T-helper 1 cell (primary cell): ENCODE data around the gene ZBTB14.

Experiments
- DNase-seq, 5 donors: peaks; one replicate each; pipeline ENCODE4 v3.0.0-alpha.2; 2012 to 2020
- total RNA-seq, 4 donors: gene quantifications; one replicate each; lab custom pipeline; 2026; lab: John Stamatoyannopoulos, UW

ZBTB14 gene
- total RNA-seq = 33.3 to 44.0 (median 38.6) reads per million in 4 donors

- DNase-seq = peak; percentile 50 to 75 (median 56)
Observed at GRCh38 chr18:5295231-5295920, at the start of gene ZBTB14. ZBTB14 (minus strand) TSS chr18:5295726; CDS start chr18:5293246, 2,480 bp downstream.

GRCh38 chr18:5339202-5339834 lies 43.8 kb upstream of the ZBTB14 start:
- DNase-seq = no peak

- no peak for DNase-seq
Observed at GRCh38 chr18:5334456-5335075, 39.0 kb upstream of the ZBTB14 start.

- DNase-seq = no peak
Observed at GRCh38 chr18:5318061-5318700, 22.7 kb upstream of the ZBTB14 start.

- DNase-seq = no peak
Observed at GRCh38 chr18:5317186-5317585, 21.7 kb upstream of the ZBTB14 start.

- no peak for DNase-seq
Observed at GRCh38 chr18:5315838-5316237, 20.3 kb upstream of the ZBTB14 start.

- DNase-seq = no peak
Observed at GRCh38 chr18:5311301-5311989, 15.9 kb upstream of the ZBTB14 start.

GRCh38 chr18:5309888-5310470 lies 14.5 kb upstream of the ZBTB14 start:
- DNase-seq = peak in 2 of 5 donors; percentile 15 to 78

GRCh38 chr18:5305835-5306234 lies 10.3 kb upstream of the ZBTB14 start:
- DNase-seq = no peak

- no peak for DNase-seq
Observed at GRCh38 chr18:5304232-5304631, 8.7 kb upstream of the ZBTB14 start.

- no peak for DNase-seq
Observed at GRCh38 chr18:5303636-5304035, 8.1 kb upstream of the ZBTB14 start.

- DNase-seq = no peak
Observed at GRCh38 chr18:5302606-5303005, 7.1 kb upstream of the ZBTB14 start.

- DNase-seq = no peak
Observed at GRCh38 chr18:5300476-5301010, 5.0 kb upstream of the ZBTB14 start.

GRCh38 chr18:5298156-5298852 lies 2.8 kb upstream of the ZBTB14 start:
- DNase-seq = no peak

GRCh38 chr18:5297597-5297996 lies 2.1 kb upstream of the ZBTB14 start:
- no peak for DNase-seq

- DNase-seq = peak; percentile 53 to 80 (median 61)
Observed at GRCh38 chr18:5296706-5297320, 1.3 kb upstream of the ZBTB14 start.

- DNase-seq = peak; percentile 92 to 95 (median 95)
Observed at GRCh38 chr18:5295981-5296705, 617 bp upstream of the ZBTB14 start.

GRCh38 chr18:5294457-5295230 lies 882 bp downstream of the ZBTB14 start:
- DNase-seq = peak; percentile 49 to 71 (median 56)

GRCh38 chr18:5294113-5294456 lies 1.4 kb downstream of the ZBTB14 start:
- no peak for DNase-seq
